Measurements from ENCODE around the gene SNX22. TPM values are rescaled to one million over a fixed set of nuclear protein-coding genes. Genes with fewer than 3 reads are reported as not detected.

The SNX22 gene
- total RNA-seq (2022; extraction: Qiagen RNA extraction): 0.75 to 1.3 TPM (median 1.3 TPM) in 5 replicates

GRCh38 chr15:64151727-64152506 is at the start of gene SNX22:
SNX22 (plus strand) TSS chr15:64151731; CDS start chr15:64151776, 45 bp downstream.

DNA sequence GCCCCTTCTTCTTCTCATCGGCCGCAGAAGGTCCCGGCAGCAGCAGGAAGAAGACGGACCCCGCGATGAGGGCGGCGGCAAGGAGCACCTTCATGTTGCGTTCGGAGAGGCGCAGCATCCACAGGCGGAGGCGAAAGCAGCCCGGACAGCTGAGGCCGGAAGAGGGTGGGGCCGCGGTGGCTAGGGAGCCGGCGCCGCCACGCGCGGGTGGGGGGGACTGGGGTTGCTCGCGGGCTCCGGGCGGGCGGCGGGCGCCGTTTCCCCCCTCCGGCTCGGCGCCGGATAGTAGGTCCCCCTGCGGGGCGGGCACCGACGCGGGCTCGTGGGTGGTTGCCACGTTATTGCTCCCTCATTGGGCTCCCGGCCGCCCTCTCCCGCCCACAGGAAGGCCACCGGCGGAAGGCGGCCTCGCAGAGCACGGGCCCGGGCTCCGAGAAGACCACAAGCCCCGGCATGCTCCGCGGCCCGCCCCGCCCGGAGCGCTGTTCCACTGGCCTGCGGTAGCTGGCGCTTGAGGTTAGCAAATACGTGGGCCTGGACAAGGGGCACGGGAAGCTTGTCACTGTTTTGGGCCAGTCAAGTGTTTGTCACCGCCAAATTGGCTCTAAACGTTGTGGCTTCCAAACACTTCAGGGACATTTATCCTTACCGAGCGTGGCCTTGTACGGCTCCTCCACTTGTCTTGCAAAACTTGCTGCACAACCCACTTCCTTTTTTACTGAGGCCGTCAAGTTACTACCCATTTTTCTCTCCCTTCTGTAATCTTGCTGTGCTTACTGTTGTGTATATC is 11.5 kb downstream of the SNX22 start, which contains the start of gene PPIB:
TSS of gene PPIB (minus strand) at position 154 of the 790 bp plus-strand sequence. CDS start at position 118, 36 bp downstream.

Other genes starting within 250 kb of the SNX22 start
- 3.7 to 4.7 TPM (median 4.1 TPM) in 5 replicates for gene DAPK2, start 105.2 kb upstream of the SNX22 start, total RNA-seq (2022; extraction: Qiagen RNA extraction)
- gene CIAO2A, start 57.9 kb upstream of the SNX22 start, total RNA-seq (2022; extraction: Qiagen RNA extraction): 106 to 154 TPM (median 121 TPM) in 5 replicates
- gene SNX1, start 55.7 kb upstream of the SNX22 start, total RNA-seq (2022; extraction: Qiagen RNA extraction): 72.2 to 80.6 TPM (median 78.7 TPM) in 5 replicates
- 764 to 821 TPM (median 788 TPM) in 5 replicates for gene PPIB, start 11.3 kb downstream of the SNX22 start, total RNA-seq (2022; extraction: Qiagen RNA extraction)
- 13.6 to 19.5 TPM (median 17.2 TPM) in 5 replicates for gene CSNK1G1, start 204.4 kb downstream of the SNX22 start, total RNA-seq (2022; extraction: Qiagen RNA extraction)
- 160 to 251 TPM (median 177 TPM) in 5 replicates for gene PCLAF, start 229.7 kb downstream of the SNX22 start, total RNA-seq (2022; extraction: Qiagen RNA extraction)
- 25.0 to 32.7 TPM (median 26.8 TPM) in 5 replicates for gene TRIP4, start 236.1 kb downstream of the SNX22 start, total RNA-seq (2022; extraction: Qiagen RNA extraction)

Data from A549 treated with Hydrocortisone at 1 μM for 4 hours (cell line).